Stimulated activated CD4-positive, alpha-beta T cell treated with anti-CD3 and anti-CD28 coated beads, Interleukin-4, amount 100 ng/mL, for 1 hour (primary cell): ENCODE results near the gene FRYL.
"Not testable (repeated sequence)": the region's sequence is repeated elsewhere in the genome, so short reads cannot be mapped to it uniquely, and the experiment has no call there.

Experiments used
- DNase-seq: peaks from one replicate; pipeline ENCODE4 v3.0.0-alpha.2; 2020

Gene FRYL

DNA sequence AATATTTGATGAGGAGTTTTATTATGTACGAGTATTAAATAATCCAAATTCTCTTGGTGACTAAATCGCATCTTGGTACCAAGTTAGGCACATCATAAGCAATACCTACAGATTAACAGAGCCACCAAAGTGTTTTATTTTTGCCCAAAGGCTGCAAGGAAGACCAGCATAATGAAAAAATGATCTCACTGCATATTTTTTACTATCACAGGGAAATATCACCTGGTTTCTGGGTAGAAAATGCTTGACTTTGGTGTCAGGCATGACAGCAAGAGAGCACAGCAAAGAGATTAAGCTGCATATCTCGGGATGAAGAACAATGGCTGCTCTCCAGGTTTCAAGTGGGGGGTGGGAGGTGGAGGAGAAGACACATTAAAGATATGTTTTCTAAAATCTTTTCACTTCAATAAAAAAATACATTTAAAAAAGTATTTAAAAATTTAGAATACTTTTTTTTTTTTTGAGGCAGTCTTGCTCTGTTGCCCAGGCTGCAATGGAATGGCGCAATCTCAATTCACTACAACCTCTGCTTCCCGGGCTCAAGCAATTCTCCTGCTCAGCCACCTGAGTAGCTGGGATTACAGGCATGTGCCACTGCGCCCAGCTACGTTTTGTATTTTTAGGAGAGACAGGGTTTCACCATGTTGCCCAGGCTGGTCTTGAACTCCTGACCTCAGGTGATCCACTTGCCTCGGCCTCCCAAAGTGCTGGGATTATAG lies 86.1 kb downstream of the FRYL start:
- DNase-seq: no peak

DNA sequence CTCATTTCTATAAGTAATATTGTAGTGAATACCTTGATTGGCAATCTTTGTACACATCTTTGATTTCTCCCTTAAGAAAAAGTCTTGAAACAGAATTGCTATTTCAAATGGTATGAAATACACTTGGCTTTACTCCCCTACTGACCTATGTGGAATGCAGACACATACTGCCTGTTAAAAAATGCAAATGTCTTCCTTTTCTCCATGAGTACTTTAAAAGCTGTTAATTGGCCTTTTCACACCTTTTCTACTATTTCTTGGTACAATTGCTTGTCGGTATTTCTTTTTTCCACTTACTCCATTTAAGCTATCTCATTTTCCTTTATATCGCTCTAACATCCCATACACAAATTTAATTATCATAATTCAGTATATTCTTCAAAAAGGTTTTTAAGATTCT lies 87.2 kb downstream of the FRYL start:
- no peak for DNase-seq

DNA sequence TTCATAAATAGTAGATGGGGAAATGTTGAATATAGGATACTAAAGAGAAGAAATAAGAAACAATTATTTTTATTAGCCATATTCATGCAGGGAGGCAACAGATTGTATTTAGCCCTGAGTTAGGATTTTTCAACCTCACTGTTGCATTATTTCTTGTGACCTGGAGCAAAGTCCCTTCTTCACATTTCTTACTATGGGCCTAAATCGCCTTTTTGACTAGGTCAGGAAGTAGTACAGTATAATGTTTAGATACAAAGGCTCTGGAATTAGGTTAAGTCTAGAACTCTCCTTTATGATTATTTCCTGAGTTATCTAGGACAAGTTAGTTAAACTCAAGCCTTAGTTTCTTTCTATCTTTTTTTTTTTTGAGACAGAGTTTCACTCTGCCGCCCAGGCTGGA lies 88.0 kb downstream of the FRYL start:
- no peak for DNase-seq

DNA sequence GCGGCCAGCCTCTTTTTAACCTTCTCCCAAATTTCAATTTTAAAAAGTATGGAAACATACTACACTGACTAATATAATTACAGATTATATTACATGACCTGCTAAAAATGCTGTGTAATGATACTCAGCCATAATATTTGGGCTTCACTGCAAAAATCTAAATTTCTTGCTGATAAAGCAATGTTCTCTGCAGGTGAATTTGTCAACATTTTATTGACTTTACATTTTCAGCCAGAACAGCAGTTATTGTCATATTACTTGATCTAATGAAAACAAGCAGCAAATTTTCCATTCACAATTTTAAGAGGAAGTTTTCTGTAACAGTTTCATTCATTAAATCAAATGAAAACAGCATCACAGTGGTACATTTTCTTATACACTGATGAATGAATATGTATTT lies 91.1 kb downstream of the FRYL start:
- DNase-seq: no peak

DNA sequence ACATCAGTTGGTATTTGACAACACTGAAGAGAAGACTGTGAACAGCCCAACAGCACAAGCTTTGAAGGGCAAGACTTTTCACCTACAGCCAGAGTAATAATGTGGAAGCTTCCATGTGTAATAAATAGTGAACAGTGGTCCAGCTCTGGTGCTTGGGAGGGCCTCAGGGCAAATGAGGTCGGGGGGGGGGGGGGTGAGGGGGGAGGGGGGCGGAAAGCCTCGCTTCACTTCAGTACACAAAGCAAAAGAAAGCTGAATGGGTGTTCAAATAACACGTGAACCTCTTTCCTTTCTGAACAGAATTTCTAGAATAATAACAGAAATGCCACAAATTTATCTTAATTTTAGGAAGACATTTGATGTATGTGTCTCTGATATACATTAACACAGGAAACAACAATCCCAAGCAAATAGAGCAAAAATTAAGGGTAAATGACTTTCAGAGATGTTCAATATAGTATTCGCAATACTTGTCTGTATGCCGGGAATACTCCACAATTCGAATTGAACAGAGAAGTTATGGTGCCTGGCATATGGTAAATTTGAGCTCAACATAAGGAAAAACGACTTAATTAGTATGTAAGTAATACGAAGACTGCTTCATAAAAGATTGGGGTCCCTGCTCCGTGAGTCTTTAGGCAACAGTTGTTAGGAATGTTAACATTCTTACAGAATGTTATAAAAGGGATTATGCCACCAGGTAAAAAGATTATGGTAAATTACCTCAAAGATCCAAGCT lies 92.6 kb downstream of the FRYL start:
- no peak for DNase-seq

DNA sequence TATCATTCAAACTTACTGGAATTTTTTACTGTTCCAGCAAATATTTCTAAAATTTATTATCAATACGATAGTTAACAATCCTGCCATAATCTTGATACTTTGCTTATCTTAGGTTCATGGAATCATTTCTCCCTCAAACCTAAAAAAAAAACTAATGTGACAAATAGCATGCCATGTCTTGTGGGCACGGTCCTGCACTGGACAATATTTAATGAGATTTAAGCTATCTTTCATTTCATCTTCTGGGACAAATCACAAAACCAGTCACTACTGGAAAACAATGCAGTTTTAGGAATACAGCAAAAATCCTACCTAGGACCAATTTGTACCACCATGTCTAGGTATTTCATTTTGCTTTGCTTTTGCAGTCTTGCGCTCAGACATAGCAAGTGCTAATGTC lies 93.7 kb downstream of the FRYL start:
- DNase-seq: no peak

DNA sequence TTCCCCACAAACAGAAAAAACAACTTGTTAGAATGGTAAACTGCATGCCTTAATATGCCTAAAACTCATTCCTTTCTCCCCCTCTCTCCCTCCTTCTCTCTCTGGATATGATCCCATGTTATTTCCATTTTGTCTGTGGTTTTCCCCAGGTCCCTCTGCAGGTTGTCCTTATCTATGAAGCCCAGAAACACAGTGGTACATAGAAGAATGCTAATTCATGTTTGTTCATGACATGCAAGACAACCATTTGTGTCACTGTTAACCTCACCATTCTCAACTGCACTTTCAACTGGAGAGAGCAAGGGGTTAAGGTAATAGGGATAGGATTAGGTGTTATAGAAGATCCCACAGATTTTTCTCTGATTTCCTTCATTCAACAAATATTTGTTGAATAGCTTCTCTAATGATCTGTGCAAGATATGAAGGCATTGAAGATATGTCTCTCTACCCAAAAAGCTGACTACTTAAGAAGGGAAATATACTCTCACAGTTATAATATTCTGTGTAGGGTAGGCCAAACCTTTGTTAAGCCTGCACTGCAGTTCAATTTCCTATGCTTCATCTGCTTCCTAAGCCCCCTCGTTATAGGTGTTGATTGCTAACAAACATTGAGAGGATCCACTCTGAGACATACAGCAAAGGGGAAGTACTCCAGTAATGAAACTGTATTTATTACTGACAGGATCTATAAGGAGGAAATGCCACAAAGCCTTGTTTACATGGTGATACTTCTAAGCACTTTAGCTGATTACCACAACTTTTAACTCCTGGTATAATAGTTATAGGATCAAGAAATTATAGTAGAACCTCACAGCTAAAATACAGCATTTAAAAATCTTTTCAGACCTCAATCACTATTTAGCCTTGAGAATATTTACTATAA lies 96.1 kb downstream of the FRYL start:
- DNase-seq: no peak

DNA sequence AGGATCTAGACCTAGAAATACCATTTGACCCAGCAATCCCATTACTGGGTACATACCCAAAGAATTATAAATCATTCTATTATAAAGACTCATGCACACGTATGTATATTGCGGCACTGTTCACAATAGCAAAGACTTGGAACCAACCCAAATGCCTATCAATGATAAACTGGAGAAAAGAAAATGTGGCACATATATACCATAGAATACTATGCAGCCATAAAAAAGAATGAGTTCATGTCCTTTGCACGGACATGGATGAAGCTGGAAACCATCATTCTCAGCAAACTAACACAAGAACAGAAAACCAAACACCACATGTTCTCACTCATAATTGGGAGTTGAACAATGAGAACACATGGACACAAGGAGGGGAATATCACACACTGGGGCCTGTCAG lies 97.2 kb downstream of the FRYL start:
- not testable (repeated sequence) for DNase-seq

DNA sequence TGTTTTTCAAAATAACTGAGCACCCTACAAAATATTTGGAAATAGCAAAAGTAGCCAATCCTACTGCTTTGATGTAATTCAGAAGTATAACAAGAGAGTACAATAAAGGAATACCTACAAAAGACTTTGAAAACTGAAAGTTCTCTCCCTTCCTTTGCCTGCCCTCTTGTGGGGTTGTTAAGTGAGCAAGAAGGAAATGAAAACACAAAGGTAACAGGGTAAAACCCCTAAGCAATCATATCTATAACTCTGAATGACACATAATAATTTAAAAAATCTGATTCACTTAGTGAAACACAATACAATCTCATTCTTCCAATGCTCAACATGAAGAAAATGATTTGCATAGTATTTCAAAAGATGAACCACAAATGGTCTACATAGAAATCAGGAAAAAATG lies 98.2 kb downstream of the FRYL start:
- no peak for DNase-seq

DNA sequence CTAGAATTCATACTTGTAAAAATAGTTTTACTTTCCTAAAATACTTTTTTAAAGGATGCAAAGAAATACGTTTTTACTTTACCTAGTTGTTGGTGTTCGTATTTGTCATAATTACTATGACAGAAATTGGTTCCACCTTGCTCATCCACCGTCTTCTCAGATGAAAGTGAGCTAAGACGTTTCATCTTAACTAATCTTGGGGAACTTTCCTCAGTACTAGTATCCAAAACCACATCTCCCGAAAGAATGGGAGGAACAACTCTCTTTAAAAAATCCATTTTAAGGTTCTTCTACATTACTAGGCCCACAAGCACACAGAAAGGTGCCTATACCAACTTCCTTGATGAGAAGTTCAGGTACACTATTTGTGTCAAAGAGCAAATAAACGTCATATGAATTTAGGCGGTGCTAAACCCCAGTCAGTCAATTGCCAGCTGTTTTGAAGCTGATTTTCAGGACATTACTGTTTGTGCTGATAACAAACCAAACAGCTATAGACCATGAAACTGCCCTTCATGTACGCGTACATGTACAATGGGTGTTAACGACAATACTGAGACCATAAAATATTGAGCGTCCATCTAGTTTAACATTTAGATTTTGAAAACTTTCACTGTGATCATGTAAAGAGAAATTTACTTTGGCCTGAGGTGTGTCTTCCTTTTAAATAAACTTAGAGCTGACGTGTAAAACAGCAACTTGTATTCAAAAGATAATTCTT lies 99.1 kb downstream of the FRYL start:
- no peak for DNase-seq

DNA sequence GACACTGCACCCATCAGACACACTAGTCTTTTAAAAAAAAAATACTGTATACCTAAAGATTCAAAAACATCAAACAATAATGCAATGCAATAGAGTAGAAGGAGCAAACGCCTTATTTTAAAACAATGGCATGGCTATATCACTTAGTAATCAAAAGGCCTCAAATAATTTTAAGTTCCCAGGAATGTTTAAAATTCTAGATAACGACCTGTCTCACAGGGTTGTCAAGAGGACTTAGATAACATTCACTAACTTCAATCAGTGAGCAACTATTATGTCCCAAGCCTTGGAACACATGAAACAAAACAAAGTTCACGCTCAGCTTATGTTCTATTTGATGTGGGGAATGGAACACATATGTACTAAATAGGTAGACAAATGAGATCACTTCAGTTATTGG lies 106.5 kb downstream of the FRYL start:
- DNase-seq: no peak

DNA sequence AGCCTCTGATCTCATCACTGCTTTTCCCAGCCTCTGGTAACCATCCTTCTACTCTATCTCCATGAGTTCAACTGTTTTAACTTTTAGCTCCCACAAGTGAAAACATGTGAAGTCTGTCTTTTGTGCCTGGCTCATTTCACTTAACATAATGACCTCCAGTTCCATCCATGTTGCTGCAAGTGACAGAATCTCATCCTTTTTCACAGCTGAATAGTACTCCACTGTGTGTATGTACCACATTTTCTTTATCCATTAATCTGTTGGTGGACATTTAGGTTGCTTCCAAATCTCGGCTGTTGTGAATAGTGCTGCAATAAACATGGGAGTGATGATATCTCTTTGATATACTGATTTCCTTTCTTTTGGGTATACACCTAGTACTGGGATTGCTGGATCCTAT lies 109.5 kb downstream of the FRYL start:
- DNase-seq: no peak

DNA sequence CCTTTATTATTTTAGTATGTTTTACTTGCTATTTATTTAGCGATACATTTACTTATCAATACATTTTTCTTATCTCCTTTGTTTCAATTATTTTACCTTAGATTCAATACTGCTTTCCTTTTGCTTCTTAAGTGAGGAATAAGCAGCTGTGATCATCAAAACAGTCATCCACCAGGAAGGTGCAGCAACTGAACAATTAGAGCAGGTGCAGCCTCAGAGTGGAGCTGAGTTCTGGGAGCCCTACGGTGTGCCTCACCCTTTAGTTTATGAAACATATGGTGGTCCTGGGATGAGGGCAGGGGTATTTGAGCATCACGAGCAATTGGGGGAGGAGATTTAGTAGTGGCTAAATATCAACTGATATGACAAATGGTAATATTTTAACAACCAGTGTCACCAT lies 111.0 kb downstream of the FRYL start:
- DNase-seq: no peak

DNA sequence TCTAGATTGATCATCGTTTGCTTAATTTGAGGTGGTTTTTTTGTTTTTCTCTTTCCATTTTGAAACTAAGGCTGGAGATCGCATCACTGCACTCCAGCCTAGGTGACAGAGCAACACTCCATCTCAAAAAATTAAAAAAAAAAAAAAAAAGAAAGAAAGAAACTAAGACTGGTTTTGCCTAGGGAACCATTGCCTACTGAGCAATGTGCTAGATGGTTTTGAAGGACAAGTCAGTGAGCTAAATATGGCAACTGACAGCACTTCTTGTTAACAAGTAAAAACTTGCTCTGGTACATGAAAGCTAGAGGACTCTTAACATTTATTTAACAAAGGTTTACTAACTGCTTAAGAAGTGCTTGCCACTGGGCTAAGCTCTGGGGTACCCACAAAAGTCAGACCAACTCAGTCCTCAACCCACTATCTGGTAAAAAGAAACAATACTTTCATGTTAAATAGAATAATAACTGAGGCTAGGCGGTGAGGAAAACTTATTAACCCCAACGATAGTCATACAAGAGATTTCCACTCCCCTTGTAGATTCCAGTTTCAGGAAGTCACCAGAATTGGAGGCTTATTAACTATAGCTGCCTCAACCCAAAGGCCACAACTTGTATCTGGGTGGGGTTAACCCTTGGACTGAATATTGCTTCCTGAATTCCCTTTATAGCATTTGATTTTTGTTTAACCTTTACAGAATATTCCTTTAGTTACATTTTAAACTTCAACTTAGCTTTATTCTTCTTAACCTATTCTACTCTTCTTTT lies 111.6 kb downstream of the FRYL start:
- DNase-seq: no peak

DNA sequence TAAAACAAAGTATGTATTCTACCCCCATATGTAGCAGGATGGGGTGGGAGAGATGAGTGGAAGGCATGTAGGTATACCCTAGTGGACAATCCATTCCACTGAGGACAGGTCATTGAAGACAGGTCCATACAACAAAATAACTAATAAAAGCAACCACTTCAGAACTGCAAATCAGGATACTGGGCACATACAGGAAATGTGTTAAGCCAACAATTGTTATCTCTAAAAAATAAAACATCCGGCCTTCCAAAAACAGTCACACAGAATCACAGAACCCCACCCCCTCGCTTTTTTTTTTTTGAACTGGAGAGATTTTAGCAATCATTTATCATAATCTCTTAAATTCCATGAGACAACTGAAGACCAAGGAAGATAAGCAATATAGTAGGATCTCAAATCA lies 112.9 kb downstream of the FRYL start:
- no peak for DNase-seq

DNA sequence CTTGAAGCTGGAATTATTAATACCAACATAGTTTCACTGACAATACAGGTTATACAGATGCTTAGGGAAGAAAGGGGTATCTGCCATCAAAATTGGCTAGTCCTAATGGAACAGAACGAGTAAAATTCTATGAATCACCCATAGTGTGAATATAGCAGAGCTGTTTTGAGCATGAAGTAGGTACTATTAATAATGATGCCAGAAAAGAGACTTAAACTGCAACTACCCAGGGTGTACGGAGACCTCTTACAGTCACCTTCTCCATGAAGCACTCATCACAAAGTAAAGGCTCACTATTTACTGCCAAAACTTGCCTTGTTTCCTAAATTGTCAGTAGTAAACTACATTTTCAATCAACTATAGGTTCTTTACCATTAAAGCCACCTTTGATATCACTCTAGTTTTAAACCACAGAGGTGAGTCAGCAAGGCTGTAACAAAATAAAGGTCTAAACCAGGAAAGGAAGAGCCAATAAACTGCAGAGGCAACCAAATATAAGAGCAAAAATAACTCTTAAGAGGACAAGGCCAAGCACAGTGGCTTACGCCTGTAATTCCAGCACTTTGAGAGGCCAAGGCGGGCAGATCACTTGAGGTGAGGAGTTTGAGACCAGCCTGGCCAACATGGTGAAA lies 114.4 kb downstream of the FRYL start:
- no peak for DNase-seq

DNA sequence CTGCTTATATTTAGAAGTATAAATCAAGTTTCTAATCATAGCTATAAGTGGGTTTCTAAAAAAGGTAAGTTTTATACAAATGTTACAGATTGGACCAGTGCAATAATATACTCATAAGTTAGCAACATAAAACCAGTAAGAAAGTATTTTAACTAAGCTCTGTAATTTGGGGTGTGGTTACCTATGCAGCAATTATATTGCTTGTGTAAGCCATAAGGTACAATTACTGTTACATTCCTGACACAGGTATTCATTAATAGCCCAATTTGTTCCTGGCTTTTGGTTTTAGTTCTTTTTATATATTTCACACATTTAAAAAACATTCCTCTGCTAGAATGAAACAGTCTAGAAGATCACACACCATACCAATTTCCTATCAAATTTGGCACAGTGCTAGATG lies 115.1 kb downstream of the FRYL start:
- DNase-seq: no peak

DNA sequence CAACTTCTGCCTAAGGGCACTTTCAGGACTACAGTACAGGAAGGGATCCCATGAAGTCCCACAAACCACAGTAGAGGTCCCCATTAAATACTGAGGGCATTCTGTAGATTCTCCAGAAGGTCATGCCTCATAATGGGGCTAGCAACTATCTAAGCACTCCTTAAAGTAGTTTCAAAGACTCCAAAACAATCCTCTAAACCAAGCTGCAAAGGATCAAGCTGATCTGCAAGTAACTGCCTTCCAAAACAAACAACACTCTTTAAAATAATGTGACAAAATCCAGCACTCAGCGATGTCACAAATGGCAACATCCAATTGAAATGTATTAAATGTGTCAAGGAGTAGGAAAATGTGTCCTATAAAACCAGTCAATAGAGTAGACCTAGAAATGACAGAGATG lies 118.7 kb downstream of the FRYL start:
- DNase-seq: no peak

DNA sequence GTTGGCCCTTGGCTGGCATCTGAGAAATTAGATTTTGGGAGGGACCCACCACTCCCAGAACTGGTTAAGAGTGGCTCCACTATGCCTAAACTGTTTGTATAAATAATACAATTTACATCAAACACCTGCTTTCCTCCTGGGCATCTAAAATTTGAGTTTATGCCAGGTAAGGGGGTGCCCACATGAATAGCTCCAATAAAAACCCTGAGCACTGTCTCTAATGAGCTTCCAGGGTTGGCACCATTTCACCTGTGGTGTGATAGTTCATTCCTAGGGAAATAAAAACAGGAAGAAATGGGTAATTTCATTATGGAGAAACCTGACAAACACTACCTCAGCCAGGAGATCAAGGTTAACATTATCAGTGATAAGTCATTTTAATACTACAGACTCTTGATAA lies 119.7 kb downstream of the FRYL start:
- no peak for DNase-seq

DNA sequence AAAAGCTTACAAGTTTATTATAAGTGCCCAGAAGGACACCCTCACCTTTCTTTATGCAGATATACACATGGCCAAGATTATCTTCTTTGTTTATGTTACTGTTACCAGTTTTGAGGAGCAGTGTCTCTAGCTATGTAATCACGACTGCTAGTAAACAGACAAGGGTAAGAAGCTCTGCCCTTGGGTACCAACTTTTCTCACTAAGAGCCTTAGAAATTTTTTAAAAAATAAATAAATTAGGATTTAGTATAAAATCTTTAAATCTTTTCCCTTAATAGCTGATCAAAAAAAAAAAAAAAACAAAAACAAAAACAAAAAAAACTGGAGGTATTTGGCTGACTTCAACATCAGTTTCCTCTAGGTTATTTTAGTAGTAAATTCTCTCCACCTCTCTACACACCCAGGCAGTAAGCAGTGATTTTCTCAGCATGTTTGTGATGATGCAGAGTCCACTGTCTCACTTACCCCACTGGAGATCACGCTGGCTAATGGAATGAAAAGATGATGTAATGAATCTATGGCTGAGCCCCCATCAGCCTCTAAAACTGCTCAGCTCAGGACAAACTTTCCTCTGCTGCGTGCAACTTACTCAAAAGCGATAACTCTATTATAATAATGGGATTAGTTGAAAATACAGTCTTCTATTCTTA lies 125.9 kb downstream of the FRYL start:
- DNase-seq: no peak
